Measurements from ENCODE around the gene EIF4G1. TPM values are rescaled to one million over a fixed set of nuclear protein-coding genes. Genes with fewer than 3 reads are reported as not detected.

Gene EIF4G1
- total RNA-seq, 4 donors from 2014 or later = 133 to 269 (median 170) TPM

GRCh38 chr3:184346480-184347190 lies 32.2 kb downstream of the EIF4G1 start:
- Histone ChIP-seq H3K4me1 (peaks cover 0 to 5% of the 10 kb centered on the region in 2 donors), H3K9me3 (no peaks in the 10 kb centered on the region), H3K4me3 (no peak overlapping the region), H3K27me3 (no peaks in the 10 kb centered on the region), H3K36me3 (no peaks in the 10 kb centered on the region), H3K27ac (no peak overlapping the region)
- DNase-seq = no peak
- no peak for TF ChIP-seq CTCF (IDR thresholded peaks at IDR 0.05)
- TF ChIP-seq POLR2A (IDR thresholded peaks at IDR 0.05) = no peak
- intact Hi-C loops (cut with DNase I; ENCODE audit: low total_unique reads) = no loop called here

- H3K9me3 ChIP-seq = no peaks in the 10 kb centered on the region
- no peak for DNase-seq
- intact Hi-C loops (cut with DNase I; ENCODE audit: low total_unique reads) = no loop called here
- no peak for TF ChIP-seq CTCF (IDR thresholded peaks at IDR 0.05)
- no peak for TF ChIP-seq POLR2A (IDR thresholded peaks at IDR 0.05)
- H3K27ac ChIP-seq = no peak overlapping the region
- no peaks in the 10 kb centered on the region for H3K36me3 ChIP-seq
- no peaks in the 10 kb centered on the region for H3K27me3 ChIP-seq
- peaks cover 0 to 10% of the 10 kb centered on the region in 2 donors for H3K4me1 ChIP-seq
- no peak overlapping the region for H3K4me3 ChIP-seq
These were observed 33.1 kb downstream of the EIF4G1 start for GRCh38 chr3:184347321-184348056.

GRCh38 chr3:184348057-184348382 lies 33.6 kb downstream of the EIF4G1 start:
- Histone ChIP-seq H3K4me1 (peaks cover 0 to 10% of the 10 kb centered on the region in 2 donors), H3K36me3 (no peaks in the 10 kb centered on the region), H3K27ac (no peak overlapping the region), H3K9me3 (no peaks in the 10 kb centered on the region), H3K4me3 (no peak overlapping the region), H3K27me3 (no peaks in the 10 kb centered on the region)
- intact Hi-C loops (cut with DNase I; ENCODE audit: low total_unique reads) = no loop called here
- TF ChIP-seq POLR2A (IDR thresholded peaks at IDR 0.05) = no peak
- no peak for TF ChIP-seq CTCF (IDR thresholded peaks at IDR 0.05)
- DNase-seq = no peak

- intact Hi-C loops (cut with DNase I; ENCODE audit: low total_unique reads) = loop anchor here (5.0 kb wide), 1 partner anchor 48 kb away; no protein-coding TSS in a partner anchor
- H3K4me3 ChIP-seq = no peak overlapping the region
- H3K4me1 ChIP-seq = peaks cover 0 to 10% of the 10 kb centered on the region in 2 donors
- H3K36me3 ChIP-seq = no peaks in the 10 kb centered on the region
- no peak for DNase-seq
- H3K27ac ChIP-seq = no peak overlapping the region
- no peaks in the 10 kb centered on the region for H3K27me3 ChIP-seq
- TF ChIP-seq POLR2A (IDR thresholded peaks at IDR 0.05) (no peak), CTCF (IDR thresholded peaks at IDR 0.05) (no peak)
- no peaks in the 10 kb centered on the region for H3K9me3 ChIP-seq
These were observed 35.4 kb downstream of the EIF4G1 start for GRCh38 chr3:184349563-184350470.

All from uterus (tissue), 4 donors.